Thyroid gland (tissue), 4 donors: ENCODE data around the gene JSRP1.

Experiments used
- POLR2A ChIP-seq, 2 donors: fragments of 450-650 bp; IDR thresholded peaks; one replicate each; pipeline ENCODE4 v1.6.1; 2017; ENCODE audit warnings: antibody characterized with exemption in 2 of 2, mild to moderate bottlenecking in 2 of 2, moderate library complexity in 1 of 2
- TF ChIP-seq, protein P1 (sequence below), 6 experiments: fragments of 200-600 bp in 3 of 6; fragments of 450-650 bp in 3 of 6; sonication (generic) in 3 of 6; IDR thresholded peaks; one replicate each; pipeline ENCODE4 v1.5.1; 2016 to 2019; ENCODE audit warnings: antibody characterized with exemption in 6 of 6, mild to moderate bottlenecking in 2 of 6, inconsistent platforms in 1 of 6, moderate library complexity in 1 of 6

DNA sequence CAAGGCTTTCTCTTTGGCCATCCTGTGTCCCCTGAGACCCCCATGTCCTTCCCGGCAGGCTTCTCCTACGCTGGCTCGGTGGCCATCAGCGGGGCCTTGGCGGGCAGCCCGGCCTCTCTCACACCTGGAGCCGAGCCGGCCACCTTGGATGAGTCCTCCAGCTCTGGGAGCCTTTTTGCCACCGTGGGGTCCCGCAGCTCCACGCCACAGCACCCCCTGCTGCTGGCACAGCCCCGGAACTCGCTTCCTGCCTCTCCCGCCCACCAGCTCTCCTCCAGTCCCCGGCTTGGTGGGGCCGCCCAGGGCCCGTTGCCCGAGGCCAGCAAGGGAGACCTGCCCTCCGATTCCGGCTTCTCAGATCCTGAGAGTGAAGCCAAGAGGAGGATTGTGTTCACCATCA lies 34.3 kb downstream of the JSRP1 start:
- TF ChIP-seq, protein P1, sequence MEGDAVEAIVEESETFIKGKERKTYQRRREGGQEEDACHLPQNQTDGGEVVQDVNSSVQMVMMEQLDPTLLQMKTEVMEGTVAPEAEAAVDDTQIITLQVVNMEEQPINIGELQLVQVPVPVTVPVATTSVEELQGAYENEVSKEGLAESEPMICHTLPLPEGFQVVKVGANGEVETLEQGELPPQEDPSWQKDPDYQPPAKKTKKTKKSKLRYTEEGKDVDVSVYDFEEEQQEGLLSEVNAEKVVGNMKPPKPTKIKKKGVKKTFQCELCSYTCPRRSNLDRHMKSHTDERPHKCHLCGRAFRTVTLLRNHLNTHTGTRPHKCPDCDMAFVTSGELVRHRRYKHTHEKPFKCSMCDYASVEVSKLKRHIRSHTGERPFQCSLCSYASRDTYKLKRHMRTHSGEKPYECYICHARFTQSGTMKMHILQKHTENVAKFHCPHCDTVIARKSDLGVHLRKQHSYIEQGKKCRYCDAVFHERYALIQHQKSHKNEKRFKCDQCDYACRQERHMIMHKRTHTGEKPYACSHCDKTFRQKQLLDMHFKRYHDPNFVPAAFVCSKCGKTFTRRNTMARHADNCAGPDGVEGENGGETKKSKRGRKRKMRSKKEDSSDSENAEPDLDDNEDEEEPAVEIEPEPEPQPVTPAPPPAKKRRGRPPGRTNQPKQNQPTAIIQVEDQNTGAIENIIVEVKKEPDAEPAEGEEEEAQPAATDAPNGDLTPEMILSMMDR (IDR thresholded peaks at IDR 0.05), result peak in 1 of 6 experiments; percentile 6
- no peak for TF ChIP-seq POLR2A (IDR thresholded peaks at IDR 0.05)
